Measurements from ENCODE around the gene EHMT1.

DNA sequence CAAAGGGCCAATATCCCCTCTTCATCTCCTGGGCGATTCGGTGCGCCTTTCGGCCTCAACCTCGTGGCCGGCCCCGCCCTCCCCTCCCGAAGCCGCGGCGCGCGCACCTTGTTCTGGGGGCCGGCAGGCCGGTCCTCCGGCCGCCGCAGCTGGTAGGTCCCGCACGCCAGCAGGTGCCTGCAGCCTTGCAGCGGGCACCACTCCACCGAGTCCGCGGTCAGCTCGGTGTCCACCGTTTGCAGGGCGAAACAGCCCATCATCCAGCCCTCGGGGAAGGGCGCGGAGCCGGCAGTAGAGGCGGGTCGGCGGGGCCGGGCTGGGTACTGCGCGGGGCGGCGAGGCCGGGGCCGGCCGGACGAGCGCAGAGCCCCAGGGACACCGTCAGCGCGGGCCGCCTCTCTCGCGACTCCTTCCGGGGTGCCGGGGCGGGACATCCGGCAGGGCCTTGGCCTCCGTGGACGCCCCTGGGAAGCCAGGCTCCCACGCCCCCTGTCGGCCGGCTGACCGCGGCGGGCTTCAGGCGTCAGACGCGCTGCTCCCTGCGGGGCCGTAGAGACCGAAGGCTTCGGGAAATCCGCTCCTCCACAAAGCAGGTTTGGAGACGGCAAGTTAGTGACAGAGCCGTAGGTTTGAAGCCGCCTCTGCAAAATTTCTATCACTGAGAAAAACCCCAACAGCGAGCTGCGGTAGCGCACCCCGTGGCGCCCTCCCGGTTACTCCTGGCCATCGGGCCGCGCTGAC, 40.1 kb upstream of the EHMT1 start, which contains the start of gene DPH7:
- no peak for TF ChIP-seq EZH2 (IDR thresholded peaks at IDR 0.05; ENCODE audit: borderline replicate concordance, control insufficient read depth, low read depth, low read length)
- TF ChIP-seq KDM1A (IDR thresholded peaks at IDR 0.05; ENCODE audit: borderline replicate concordance): no peak
- peak; percentile 77; the same call in 1 of the 2 replicates for TF ChIP-seq POLR2AphosphoS2 (IDR thresholded peaks at IDR 0.05; ENCODE audit: low read depth, low read length)
- no peak for TF ChIP-seq EED (IDR thresholded peaks at IDR 0.05; ENCODE audit: low read depth)
- TF ChIP-seq ETV6 (conservative IDR thresholded peaks at IDR 0.05 in 1 of 2, IDR thresholded peaks at IDR 0.05 in 1 of 2; ENCODE audit: borderline replicate concordance in 1 of 2, low read depth in 1 of 2): no peak
- TF ChIP-seq, protein P1, sequence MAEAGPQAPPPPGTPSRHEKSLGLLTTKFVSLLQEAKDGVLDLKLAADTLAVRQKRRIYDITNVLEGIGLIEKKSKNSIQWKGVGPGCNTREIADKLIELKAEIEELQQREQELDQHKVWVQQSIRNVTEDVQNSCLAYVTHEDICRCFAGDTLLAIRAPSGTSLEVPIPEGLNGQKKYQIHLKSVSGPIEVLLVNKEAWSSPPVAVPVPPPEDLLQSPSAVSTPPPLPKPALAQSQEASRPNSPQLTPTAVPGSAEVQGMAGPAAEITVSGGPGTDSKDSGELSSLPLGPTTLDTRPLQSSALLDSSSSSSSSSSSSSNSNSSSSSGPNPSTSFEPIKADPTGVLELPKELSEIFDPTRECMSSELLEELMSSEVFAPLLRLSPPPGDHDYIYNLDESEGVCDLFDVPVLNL (IDR thresholded peaks at IDR 0.05; ENCODE audit: low read depth, low read length): no peak
- TF ChIP-seq, protein P2, sequence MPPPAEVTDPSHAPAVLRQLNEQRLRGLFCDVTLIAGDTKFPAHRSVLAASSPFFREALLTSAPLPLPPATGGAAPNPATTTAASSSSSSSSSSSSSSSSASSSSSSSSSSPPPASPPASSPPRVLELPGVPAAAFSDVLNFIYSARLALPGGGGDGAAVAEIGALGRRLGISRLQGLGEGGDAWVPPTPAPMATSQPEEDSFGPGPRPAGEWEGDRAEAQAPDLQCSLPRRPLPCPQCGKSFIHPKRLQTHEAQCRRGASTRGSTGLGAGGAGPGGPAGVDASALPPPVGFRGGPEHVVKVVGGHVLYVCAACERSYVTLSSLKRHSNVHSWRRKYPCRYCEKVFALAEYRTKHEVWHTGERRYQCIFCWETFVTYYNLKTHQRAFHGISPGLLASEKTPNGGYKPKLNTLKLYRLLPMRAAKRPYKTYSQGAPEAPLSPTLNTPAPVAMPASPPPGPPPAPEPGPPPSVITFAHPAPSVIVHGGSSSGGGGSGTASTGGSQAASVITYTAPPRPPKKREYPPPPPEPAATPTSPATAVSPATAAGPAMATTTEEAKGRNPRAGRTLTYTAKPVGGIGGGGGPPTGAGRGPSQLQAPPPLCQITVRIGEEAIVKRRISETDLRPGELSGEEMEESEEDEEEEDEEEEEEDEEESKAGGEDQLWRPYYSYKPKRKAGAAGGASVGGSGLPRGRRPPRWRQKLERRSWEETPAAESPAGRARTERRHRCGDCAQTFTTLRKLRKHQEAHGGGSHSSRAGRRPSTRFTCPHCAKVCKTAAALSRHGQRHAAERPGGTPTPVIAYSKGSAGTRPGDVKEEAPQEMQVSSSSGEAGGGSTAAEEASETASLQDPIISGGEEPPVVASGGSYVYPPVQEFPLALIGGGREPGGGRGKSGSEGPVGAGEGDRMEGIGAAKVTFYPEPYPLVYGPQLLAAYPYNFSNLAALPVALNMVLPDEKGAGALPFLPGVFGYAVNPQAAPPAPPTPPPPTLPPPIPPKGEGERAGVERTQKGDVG (CRISPR knock-in tag; IDR thresholded peaks at IDR 0.05): no peak
- TF ChIP-seq, protein P3, sequence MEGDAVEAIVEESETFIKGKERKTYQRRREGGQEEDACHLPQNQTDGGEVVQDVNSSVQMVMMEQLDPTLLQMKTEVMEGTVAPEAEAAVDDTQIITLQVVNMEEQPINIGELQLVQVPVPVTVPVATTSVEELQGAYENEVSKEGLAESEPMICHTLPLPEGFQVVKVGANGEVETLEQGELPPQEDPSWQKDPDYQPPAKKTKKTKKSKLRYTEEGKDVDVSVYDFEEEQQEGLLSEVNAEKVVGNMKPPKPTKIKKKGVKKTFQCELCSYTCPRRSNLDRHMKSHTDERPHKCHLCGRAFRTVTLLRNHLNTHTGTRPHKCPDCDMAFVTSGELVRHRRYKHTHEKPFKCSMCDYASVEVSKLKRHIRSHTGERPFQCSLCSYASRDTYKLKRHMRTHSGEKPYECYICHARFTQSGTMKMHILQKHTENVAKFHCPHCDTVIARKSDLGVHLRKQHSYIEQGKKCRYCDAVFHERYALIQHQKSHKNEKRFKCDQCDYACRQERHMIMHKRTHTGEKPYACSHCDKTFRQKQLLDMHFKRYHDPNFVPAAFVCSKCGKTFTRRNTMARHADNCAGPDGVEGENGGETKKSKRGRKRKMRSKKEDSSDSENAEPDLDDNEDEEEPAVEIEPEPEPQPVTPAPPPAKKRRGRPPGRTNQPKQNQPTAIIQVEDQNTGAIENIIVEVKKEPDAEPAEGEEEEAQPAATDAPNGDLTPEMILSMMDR (IDR thresholded peaks at IDR 0.05 in 2 of 3, conservative IDR thresholded peaks at IDR 0.05 in 1 of 3; ENCODE audit: control insufficient read depth in 2 of 3, extremely low read depth in 1 of 3, insufficient read depth in 1 of 3, low read depth in 3 of 3, low read length in 3 of 3): peak; percentile 95 to 97 (median 97)
- peak; percentile 69 for TF ChIP-seq CREM (IDR thresholded peaks at IDR 0.05; ENCODE audit: low read depth)

All from GM12878 (cell line).